Psoas muscle (tissue), 8 donors: ENCODE data around the gene MYMX. TPM values are rescaled to one million over a fixed set of nuclear protein-coding genes. Genes with fewer than 3 reads are reported as not detected.
A peak's percentile ranks its signal among the peaks of the same experiment; 100 is the strongest.

ENCODE experiments used
- ATAC-seq, 4 donors: fragments of 200-7000 bp; cut with Tn5 transposase; one replicate each; pipeline ENCODE4 v1.9.1; 2020; ENCODE audit warnings: moderate library complexity in 3 of 4, mild to moderate bottlenecking in 2 of 4
- DNase-seq, 2 donors: peaks; one replicate each; pipeline ENCODE4 v3.0.0-alpha.2; 2020
- H3K27ac ChIP-seq: fragments of 200-600 bp; one replicate; pipeline ENCODE4 v1.8.0; 2022
- H3K27me3 ChIP-seq, 3 donors: fragments of 200-600 bp in 1 of 3; one replicate each; pipeline versions ENCODE4 v1.6.1 to v1.8.0; 2013 to 2022; ENCODE audit warnings: low read length in 2 of 3, mild to moderate bottlenecking in 2 of 3, moderate library complexity in 1 of 3; ENCODE audit not compliant: insufficient read depth in 3 of 3
- H3K36me3 ChIP-seq, 2 donors: fragments of 200-600 bp in 1 of 2; one replicate each; pipeline versions ENCODE4 v1.6.1 to v1.8.0; 2013 to 2022; ENCODE audit warnings: low read depth in 1 of 2, mild to moderate bottlenecking in 1 of 2, moderate library complexity in 1 of 2; ENCODE audit not compliant: insufficient read depth in 1 of 2
- H3K4me1 ChIP-seq: fragments of 200-600 bp; one replicate; pipeline ENCODE4 v1.8.0; 2022
- H3K4me3 ChIP-seq: fragments of 200-600 bp; one replicate; pipeline ENCODE4 v1.8.0; 2022; ENCODE audit warnings: mild to moderate bottlenecking
- H3K9me3 ChIP-seq: fragments of 200-600 bp; one replicate; pipeline ENCODE4 v1.8.0; 2022
- CTCF ChIP-seq: fragments of 200-600 bp; IDR thresholded peaks from one replicate; pipeline ENCODE4 v1.8.0; 2022; ENCODE audit warnings: antibody characterized with exemption
- WGBS, 3 donors: extraction: QIAGEN DNeasy Blood & Tissue Kit; methylation state at CpG; one replicate each; pipeline versions ENCODE4 v1.1.6 to v1.1.7; 2013; 5-methylcytosine and 5-hydroxymethylcytosine counted together
- intact Hi-C, 2 donors: fragments of 100-400 bp; cut with DNase I; formaldehyde crosslinking; loops; one replicate each; pipeline versions ENCODE4 v1.11.0 to v1.14.2; 2022
- polyA plus RNA-seq, 3 donors: library from polyadenylated mRNA; stranded (reverse); fragments of 200-250 nt; gene quantifications; one replicate each; pipeline ENCODE4 v1.2.3, GENCODE V29; 2013
- total RNA-seq, 4 donors: library from RNA; stranded (reverse); fragmentation: NEBNext Ultra II Directional in 2 of 4; extraction: Animal tissue kit (Norgen Biotek cat#: 25700) in 2 of 4; gene quantifications; one replicate each; pipeline versions ENCODE4 v1.2.1 to v1.2.4, GENCODE V29; 2021 to 2023
- donor health status: healthy with polysubstance abuse.
- donor health status: DM: no; HTN: no; CAD: no; lungs with moderate emphysema.
- donor health status: Bipolar disorder and iron deficiency.
- donor health status: healthy.
- donor health status: DM: yes; HTN: yes; CAD: no.
- donor health status: DM: no; HTN: no; CAD: no.
- donor health status: DM: no; HTN: no; CAD: no.
- donor health status: DM: yes; HTN: yes; CAD: no.

MYMX gene
- total and polyA plus RNA-seq, 7 donors: 0.09 to 0.61 (median 0.36) TPM; not detected in 2

GRCh38 chr6:44227148-44227793, 10.5 kb downstream of the MYMX start:
- DNase-seq (no peak), ATAC-seq (peak in 3 of 4 donors; percentile 3 to 14 (median 5))
- H3K36me3 ChIP-seq: peaks cover 0 to 28% of the 10 kb centered on the region in 2 donors
- TF ChIP-seq CTCF: no peak
- intact Hi-C loops: loop anchor here in 1 of 2 donors (5.0 kb wide), 1 partner anchor 125 kb away; no protein-coding TSS in a partner anchor
- H3K4me1 ChIP-seq: peaks cover 63% of the 10 kb centered on the region
- 13 to 43% (median 16%) methylated on average over 7 of the region's 7 CpGs for whole genome bisulfite sequencing, 3 donors
- H3K4me3 ChIP-seq: peak overlapping the region; percentile 71
- H3K9me3 ChIP-seq: no peaks in the 10 kb centered on the region
- H3K27me3 ChIP-seq: no peaks in the 10 kb centered on the region
- H3K27ac ChIP-seq: peak overlapping the region; percentile 87

DNA sequence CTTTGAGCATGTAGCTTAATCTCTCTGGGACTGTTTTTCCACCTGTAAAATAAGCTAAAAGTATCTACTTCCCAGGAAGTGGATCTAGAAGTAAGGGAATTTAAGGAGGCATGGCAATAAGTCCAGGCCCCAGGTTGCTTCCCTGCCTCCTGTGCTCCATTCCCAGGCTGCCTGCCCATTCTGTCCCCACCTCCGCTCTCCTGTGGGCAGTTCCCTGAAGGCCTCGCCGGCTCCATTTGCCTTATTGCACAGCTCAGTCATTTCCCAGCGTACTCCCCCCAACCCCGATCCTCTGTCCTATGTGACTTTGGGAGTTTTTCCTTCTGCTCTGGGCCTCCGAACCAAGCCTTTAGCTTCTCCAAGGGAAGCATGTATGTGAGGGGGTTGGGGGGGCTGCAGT, 11.3 kb downstream of the MYMX start:
- WGBS, 3 donors: 36 to 61% (median 49%) methylated on average over 6 of the region's 6 CpGs
- Histone ChIP-seq H3K4me1 (peaks cover 65% of the 10 kb centered on the region), H3K4me3 (peak overlapping the region; percentile 71), H3K9me3 (no peaks in the 10 kb centered on the region), H3K27me3 (no peaks in the 10 kb centered on the region), H3K27ac (peak overlapping the region; percentile 87), H3K36me3 (peaks cover 2 to 36% of the 10 kb centered on the region in 2 donors)
- ATAC-seq: no peak
- TF ChIP-seq CTCF: no peak
- intact Hi-C loops: loop anchor here in 1 of 2 donors (5.0 kb wide), 1 partner anchor 126 kb away; no protein-coding TSS in a partner anchor
- DNase-seq: no peak

- 43 to 54% (median 46%) methylated on average over 7 of the region's 7 CpGs for WGBS, 3 donors
- no peaks in the 10 kb centered on the region for H3K9me3 ChIP-seq
- DNase-seq (no peak), ATAC-seq (peak in 2 of 4 donors; percentile 2 to 16)
- peak overlapping the region; percentile 71 for H3K4me3 ChIP-seq
- H3K36me3 ChIP-seq: peaks cover 2 to 40% of the 10 kb centered on the region in 2 donors
- H3K4me1 ChIP-seq: peaks cover 68% of the 10 kb centered on the region
- no peak for TF ChIP-seq CTCF
- no peaks in the 10 kb centered on the region for H3K27me3 ChIP-seq
- H3K27ac ChIP-seq: peak overlapping the region; percentile 87
- intact Hi-C loops: loop anchor here in 1 of 2 donors (5.0 kb wide), 1 partner anchor 126 kb away; no protein-coding TSS in a partner anchor
These were observed 11.7 kb downstream of the MYMX start for GRCh38 chr6:44228433-44228832.

DNA sequence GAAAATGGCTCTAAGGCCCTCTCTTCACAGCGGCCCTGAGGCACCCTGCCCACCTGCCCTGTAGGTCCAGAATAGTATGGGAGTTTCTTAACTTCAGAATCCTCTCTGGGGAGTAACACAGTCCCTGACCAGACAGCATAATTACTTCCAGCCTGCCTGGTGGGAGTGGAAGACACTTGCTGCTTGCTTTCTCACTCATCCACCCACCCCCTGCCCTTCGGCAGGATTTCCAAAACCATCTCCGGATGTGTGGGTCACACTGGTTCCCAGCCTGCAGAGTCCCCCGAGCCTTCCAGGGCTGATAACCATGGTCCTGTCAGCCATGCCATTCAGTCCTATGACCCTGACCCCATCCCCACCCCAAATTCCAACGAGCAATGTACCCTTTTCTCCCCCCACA, 12.1 kb downstream of the MYMX start:
- WGBS, 3 donors: 47 to 52% (median 49%) methylated on average over 5 of the region's 5 CpGs
- H3K27me3 ChIP-seq: no peaks in the 10 kb centered on the region
- DNase-seq (no peak), ATAC-seq (peak in 1 of 4 donors; percentile 0)
- H3K4me3 ChIP-seq: peak overlapping the region; percentile 71
- H3K36me3 ChIP-seq: peaks cover 2 to 40% of the 10 kb centered on the region in 2 donors
- peaks cover 72% of the 10 kb centered on the region for H3K4me1 ChIP-seq
- H3K9me3 ChIP-seq: no peaks in the 10 kb centered on the region
- H3K27ac ChIP-seq: peak overlapping the region; percentile 87
- no peak for TF ChIP-seq CTCF
- intact Hi-C loops: loop anchor here in 1 of 2 donors (5.0 kb wide), 1 partner anchor 127 kb away; no protein-coding TSS in a partner anchor
